ENCODE measurements around the gene CDK7. TPM values are rescaled to one million over a fixed set of nuclear protein-coding genes. Genes with fewer than 3 reads are reported as not detected.

The CDK7 gene
- total RNA-seq, 2 donors from 2014 or later, result 4.0 to 14.5 TPM

GRCh38 chr5:69265931-69266330, 31.2 kb downstream of the CDK7 start:
- WGBS, 2 donors, result 84 to 85% methylated on average over 10 to 11 of the region's 11 CpGs
- no peaks in the 10 kb centered on the region for H3K27me3 ChIP-seq
- no peak for DNase-seq
- TF ChIP-seq POLR2A (IDR thresholded peaks at IDR 0.05), result no peak
- TF ChIP-seq CTCF (IDR thresholded peaks at IDR 0.05), result no peak
- H3K4me3 ChIP-seq, result no peak overlapping the region
- no peak overlapping the region for H3K27ac ChIP-seq
- peaks cover 0 to 7% of the 10 kb centered on the region in 2 donors for H3K36me3 ChIP-seq (replicated peaks in 1 of 2; ENCODE audit: insufficient read depth in 1 of 2, low read depth in 2 of 2)
- no peak for ATAC-seq
- H3K4me1 ChIP-seq, result no peaks in the 10 kb centered on the region
- H3K9me3 ChIP-seq, result no peaks in the 10 kb centered on the region
- intact Hi-C loops (cut with DNase I), result no loop called here

DNA sequence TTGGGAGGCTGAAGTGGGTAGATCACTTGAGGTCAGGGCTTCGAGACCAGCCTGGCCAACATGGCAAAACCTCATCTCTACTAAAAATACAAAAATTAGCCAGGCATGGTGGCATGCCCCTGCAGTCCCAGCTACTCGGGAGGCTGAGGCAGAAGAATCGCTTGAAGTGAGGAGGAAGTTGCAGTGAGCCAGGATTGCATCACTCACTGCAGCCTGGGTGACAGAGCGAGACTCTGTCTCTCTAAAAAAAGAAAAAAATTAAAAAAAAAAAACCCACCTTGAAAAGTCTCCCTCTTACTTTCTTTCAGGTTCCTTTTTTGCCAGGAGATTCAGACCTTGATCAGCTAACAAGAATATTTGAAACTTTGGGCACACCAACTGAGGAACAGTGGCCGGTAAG, 34.2 kb downstream of the CDK7 start:
- 90 to 92% methylated on average over 5 of the region's 5 CpGs for WGBS, 2 donors
- Histone ChIP-seq H3K9me3 (no peaks in the 10 kb centered on the region), H3K27me3 (no peaks in the 10 kb centered on the region), H3K27ac (no peak overlapping the region), H3K36me3 (replicated peaks in 1 of 2; ENCODE audit: insufficient read depth in 1 of 2, low read depth in 2 of 2) (peaks cover 0 to 3% of the 10 kb centered on the region in 2 donors), H3K4me1 (no peaks in the 10 kb centered on the region), H3K4me3 (no peak overlapping the region)
- intact Hi-C loops (cut with DNase I), result no loop called here
- TF ChIP-seq POLR2A (IDR thresholded peaks at IDR 0.05) (no peak), CTCF (IDR thresholded peaks at IDR 0.05) (no peak)
- DNase-seq (no peak), ATAC-seq (no peak)

- no peak for DNase-seq
- intact Hi-C loops (cut with DNase I), result no loop called here
- no peak for ATAC-seq
- Histone ChIP-seq H3K27ac (no peak overlapping the region), H3K36me3 (replicated peaks in 1 of 2; ENCODE audit: insufficient read depth in 1 of 2, low read depth in 2 of 2) (peaks cover 0 to 3% of the 10 kb centered on the region in 2 donors), H3K4me1 (no peaks in the 10 kb centered on the region), H3K9me3 (no peaks in the 10 kb centered on the region), H3K4me3 (no peak overlapping the region), H3K27me3 (no peaks in the 10 kb centered on the region)
- 67 to 69% methylated on average over 1 of the region's 1 CpG for WGBS, 2 donors
- no peak for TF ChIP-seq CTCF (IDR thresholded peaks at IDR 0.05)
- TF ChIP-seq POLR2A (IDR thresholded peaks at IDR 0.05), result no peak
Measured at GRCh38 chr5:69270840-69271239, 36.2 kb downstream of the CDK7 start.

- Histone ChIP-seq H3K9me3 (no peaks in the 10 kb centered on the region), H3K4me1 (no peaks in the 10 kb centered on the region), H3K4me3 (no peak overlapping the region), H3K27ac (no peak overlapping the region), H3K27me3 (no peaks in the 10 kb centered on the region), H3K36me3 (replicated peaks in 1 of 2; ENCODE audit: insufficient read depth in 1 of 2, low read depth in 2 of 2) (peaks cover 0 to 3% of the 10 kb centered on the region in 2 donors)
- no peak for ATAC-seq
- TF ChIP-seq POLR2A (IDR thresholded peaks at IDR 0.05) (no peak), CTCF (IDR thresholded peaks at IDR 0.05) (no peak)
- DNase-seq, result peak in 2 of 4 donors; percentile 33 to 42
- intact Hi-C loops (cut with DNase I), result no loop called here
- 79 to 80% methylated on average over 4 of the region's 4 CpGs for WGBS, 2 donors
Measured at GRCh38 chr5:69271376-69271775, 36.7 kb downstream of the CDK7 start.

- Histone ChIP-seq H3K4me3 (no peak overlapping the region), H3K27ac (no peak overlapping the region)
Measured at GRCh38 chr5:69275563-69275962, 40.9 kb downstream of the CDK7 start.

More at GRCh38 chr5:69275563-69275962, 40.9 kb downstream of the CDK7 start:
- ATAC-seq (no peak), DNase-seq (no peak)
- WGBS, 2 donors, result 97 to 99% methylated on average over 7 of the region's 7 CpGs
- TF ChIP-seq POLR2A (IDR thresholded peaks at IDR 0.05) (no peak), CTCF (IDR thresholded peaks at IDR 0.05) (no peak)
- Histone ChIP-seq H3K27me3 (no peaks in the 10 kb centered on the region), H3K36me3 (replicated peaks in 1 of 2; ENCODE audit: insufficient read depth in 1 of 2, low read depth in 2 of 2) (peaks cover 0 to 7% of the 10 kb centered on the region in 2 donors), H3K9me3 (no peaks in the 10 kb centered on the region), H3K4me1 (no peaks in the 10 kb centered on the region)
- intact Hi-C loops (cut with DNase I), result no loop called here
